Dedifferentiated amniotic fluid mesenchymal stem cell (primary cell): Measurements from ENCODE around the gene BTBD17.

ENCODE experiments used
- DNase-seq: peaks from one replicate; pipeline ENCODE4 v3.0.0-alpha.2; 2016; ENCODE audit errors: extremely low spot score

Gene BTBD17

GRCh38 chr17:74336307-74336706, 25.4 kb downstream of the BTBD17 start:
- DNase-seq, result no peak

- DNase-seq, result no peak
Observed at GRCh38 chr17:74335529-74336062, 26.1 kb downstream of the BTBD17 start.

GRCh38 chr17:74334393-74335039, 27.2 kb downstream of the BTBD17 start:
- DNase-seq, result no peak

GRCh38 chr17:74332763-74333283, 28.8 kb downstream of the BTBD17 start:
- no peak for DNase-seq

GRCh38 chr17:74332017-74332650, 29.5 kb downstream of the BTBD17 start:
- DNase-seq, result no peak

- DNase-seq, result no peak
Observed at GRCh38 chr17:74330446-74330845, 31.2 kb downstream of the BTBD17 start.

GRCh38 chr17:74329378-74329777, 32.3 kb downstream of the BTBD17 start:
- no peak for DNase-seq

- no peak for DNase-seq
Observed at GRCh38 chr17:74328487-74328886, 33.2 kb downstream of the BTBD17 start.

- no peak for DNase-seq
Observed at GRCh38 chr17:74326506-74326905, 35.2 kb downstream of the BTBD17 start.

- no peak for DNase-seq
Observed at GRCh38 chr17:74325743-74326379, 35.8 kb downstream of the BTBD17 start, which contains the start of gene KIF19. TSS of gene KIF19 (plus strand) at chr17:74326226. CDS start at chr17:74326350, 124 bp downstream.

- DNase-seq, result no peak
Observed at GRCh38 chr17:74325376-74325742, 36.3 kb downstream of the BTBD17 start.

- no peak for DNase-seq
Observed at GRCh38 chr17:74324521-74324920, 37.1 kb downstream of the BTBD17 start.

GRCh38 chr17:74318391-74318790, 43.3 kb downstream of the BTBD17 start:
- no peak for DNase-seq

GRCh38 chr17:74317071-74317470, 44.6 kb downstream of the BTBD17 start:
- DNase-seq, result no peak

GRCh38 chr17:74316220-74316619, 45.4 kb downstream of the BTBD17 start:
- DNase-seq, result no peak

GRCh38 chr17:74314877-74315276, 46.8 kb downstream of the BTBD17 start:
- DNase-seq, result no peak

- no peak for DNase-seq
Observed at GRCh38 chr17:74309902-74310301, 51.8 kb downstream of the BTBD17 start.

- no peak for DNase-seq
Observed at GRCh38 chr17:74307984-74308773, 53.5 kb downstream of the BTBD17 start.
